ENCODE results near the gene GALM.

GALM gene

DNA sequence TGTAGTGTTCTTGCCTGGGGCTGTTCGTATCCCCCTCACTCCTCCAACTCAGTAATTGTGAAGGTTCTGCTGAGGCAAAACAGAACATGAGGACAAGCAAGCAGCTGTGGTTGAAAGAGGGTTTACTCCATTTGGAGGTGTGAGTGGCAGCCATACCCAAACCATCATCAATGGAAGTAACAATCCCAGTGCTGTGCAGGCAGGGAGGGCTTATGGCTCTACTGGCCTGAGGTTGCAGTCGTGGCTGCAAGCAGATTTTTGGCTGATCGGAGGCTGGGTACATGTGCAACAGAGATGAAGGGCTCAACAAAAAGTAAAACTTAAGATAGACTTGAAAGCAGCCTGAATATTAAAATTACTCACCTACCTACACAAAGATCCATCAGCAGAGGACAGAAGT lies 72.0 kb downstream of the GALM start:
- Histone ChIP-seq H3K9me2 (ENCODE audit: low read depth, low read length) (no peaks in the 10 kb centered on the region), H3K79me2 (ENCODE audit: insufficient read depth, low read length) (no peaks in the 10 kb centered on the region), H3F3A (ENCODE audit: insufficient read depth, low read length) (no peaks in the 10 kb centered on the region), H3K4me2 (ENCODE audit: low read length) (no peak overlapping the region), H2AFZ (ENCODE audit: low read length) (no peak overlapping the region), H3K36me3 (ENCODE audit: insufficient read depth, low read length) (peaks cover 59% of the 10 kb centered on the region), H4K20me1 (ENCODE audit: insufficient read depth, low read length) (no peaks in the 10 kb centered on the region), H3K27ac (ENCODE audit: low read depth, low read length, poor library complexity, severe bottlenecking) (no peak overlapping the region), H3K27me3 (ENCODE audit: insufficient read depth, low read length) (no peaks in the 10 kb centered on the region), H3K4me3 (ENCODE audit: low read depth, low read length, poor library complexity, severe bottlenecking) (no peak overlapping the region), H3K9me3 (ENCODE audit: low read length) (no peaks in the 10 kb centered on the region), H3K9ac (ENCODE audit: low read length) (no peak overlapping the region), H3K4me1 (ENCODE audit: insufficient read depth, low read length, severe bottlenecking) (no peaks in the 10 kb centered on the region)
- TF ChIP-seq CTCF (IDR thresholded peaks at IDR 0.05; ENCODE audit: low read length) (no peak), EZH2 (IDR thresholded peaks at IDR 0.05; ENCODE audit: borderline replicate concordance, low read length) (no peak)

- Histone ChIP-seq H3K9me2 (ENCODE audit: low read depth, low read length) (no peaks in the 10 kb centered on the region), H3K36me3 (ENCODE audit: insufficient read depth, low read length) (peaks cover 75% of the 10 kb centered on the region), H4K20me1 (ENCODE audit: insufficient read depth, low read length) (no peaks in the 10 kb centered on the region)
Measured at GRCh38 chr2:38739524-38739923, 73.6 kb downstream of the GALM start.

DNA sequence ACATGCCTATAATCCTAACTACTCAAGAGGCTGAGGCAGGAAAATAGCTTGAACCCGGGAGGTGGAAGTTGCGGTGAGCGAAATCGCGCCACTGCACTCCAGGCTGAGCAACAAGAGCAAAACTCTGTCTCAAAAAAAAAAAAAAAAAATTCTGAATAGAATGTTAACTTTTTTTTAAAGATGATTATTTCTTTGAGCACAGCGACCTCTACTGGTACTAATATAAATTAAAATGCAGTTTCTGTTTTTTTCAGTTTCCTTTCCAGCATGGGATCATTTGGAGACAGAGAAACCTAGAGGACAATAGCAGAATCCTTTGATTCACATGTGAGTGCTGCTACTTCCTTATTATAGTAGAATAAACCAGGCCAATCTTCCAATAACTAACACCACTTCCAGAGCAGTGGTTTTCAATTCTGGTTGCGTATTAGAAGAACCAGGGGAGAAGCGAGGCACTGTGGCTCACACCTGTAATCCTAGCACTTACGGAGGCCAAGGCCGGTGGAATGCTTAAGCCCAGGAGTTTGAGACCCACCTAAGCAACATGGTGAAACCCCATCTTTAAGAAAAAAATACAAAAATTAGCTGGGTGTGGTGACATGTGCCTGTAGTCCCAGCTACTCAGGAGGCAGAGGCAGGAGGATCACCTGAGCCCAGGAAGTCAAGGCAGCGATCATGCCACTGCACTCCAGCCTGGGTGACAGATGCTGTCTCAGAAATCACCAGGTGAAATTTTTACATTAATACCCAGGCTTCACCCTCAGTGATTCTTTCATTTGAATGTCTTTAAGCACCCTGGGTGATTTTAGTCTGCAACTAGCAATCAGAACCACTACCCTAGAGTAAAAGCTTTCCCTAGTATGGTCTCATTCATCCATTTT lies 75.2 kb downstream of the GALM start:
- H3K4me2 ChIP-seq (ENCODE audit: low read length), result no peak overlapping the region
- peak; percentile 44 for TF ChIP-seq CTCF (IDR thresholded peaks at IDR 0.05; ENCODE audit: low read length)
- TF ChIP-seq EZH2 (IDR thresholded peaks at IDR 0.05; ENCODE audit: borderline replicate concordance, low read length), result no peak
- H3K79me2 ChIP-seq (ENCODE audit: insufficient read depth, low read length), result no peaks in the 10 kb centered on the region
- no peaks in the 10 kb centered on the region for H4K20me1 ChIP-seq (ENCODE audit: insufficient read depth, low read length)
- H2AFZ ChIP-seq (ENCODE audit: low read length), result no peak overlapping the region
- H3F3A ChIP-seq (ENCODE audit: insufficient read depth, low read length), result 0 out of 2 replicates have a peak, but pooled peaks cover 8% of the 10 kb centered on the region
- peaks cover under 1% of the 10 kb centered on the region for H3K4me1 ChIP-seq (ENCODE audit: insufficient read depth, low read length, severe bottlenecking)
- no peak overlapping the region for H3K9ac ChIP-seq (ENCODE audit: low read length)
- H3K9me2 ChIP-seq (ENCODE audit: low read depth, low read length), result no peaks in the 10 kb centered on the region
- H3K4me3 ChIP-seq (ENCODE audit: low read depth, low read length, poor library complexity, severe bottlenecking), result no peak overlapping the region
- H3K27me3 ChIP-seq (ENCODE audit: insufficient read depth, low read length), result no peaks in the 10 kb centered on the region
- no peak overlapping the region for H3K27ac ChIP-seq (ENCODE audit: low read depth, low read length, poor library complexity, severe bottlenecking)
- no peaks in the 10 kb centered on the region for H3K9me3 ChIP-seq (ENCODE audit: low read length)
- H3K36me3 ChIP-seq (ENCODE audit: insufficient read depth, low read length), result peaks cover 91% of the 10 kb centered on the region

More at GRCh38 chr2:38739524-38739923, 73.6 kb downstream of the GALM start:
- Histone ChIP-seq H2AFZ (ENCODE audit: low read length) (no peak overlapping the region), H3K9ac (ENCODE audit: low read length) (no peak overlapping the region), H3K4me2 (ENCODE audit: low read length) (no peak overlapping the region), H3K27me3 (ENCODE audit: insufficient read depth, low read length) (no peaks in the 10 kb centered on the region), H3K79me2 (ENCODE audit: insufficient read depth, low read length) (no peaks in the 10 kb centered on the region), H3K4me1 (ENCODE audit: insufficient read depth, low read length, severe bottlenecking) (no peaks in the 10 kb centered on the region), H3F3A (ENCODE audit: insufficient read depth, low read length) (0 out of 2 replicates have a peak, but pooled peaks cover 2% of the 10 kb centered on the region), H3K4me3 (ENCODE audit: low read depth, low read length, poor library complexity, severe bottlenecking) (no peak overlapping the region), H3K27ac (ENCODE audit: low read depth, low read length, poor library complexity, severe bottlenecking) (no peak overlapping the region), H3K9me3 (ENCODE audit: low read length) (no peaks in the 10 kb centered on the region)
- TF ChIP-seq CTCF (IDR thresholded peaks at IDR 0.05; ENCODE audit: low read length), result no peak
